Kidney capillary endothelial cell (primary cell): ENCODE results near the gene FTL.

Experiments
- DNase-seq: peaks from one replicate; pipeline ENCODE4 v3.0.0-alpha.2; 2018; ENCODE audit warnings: low spot score

FTL gene

DNA sequence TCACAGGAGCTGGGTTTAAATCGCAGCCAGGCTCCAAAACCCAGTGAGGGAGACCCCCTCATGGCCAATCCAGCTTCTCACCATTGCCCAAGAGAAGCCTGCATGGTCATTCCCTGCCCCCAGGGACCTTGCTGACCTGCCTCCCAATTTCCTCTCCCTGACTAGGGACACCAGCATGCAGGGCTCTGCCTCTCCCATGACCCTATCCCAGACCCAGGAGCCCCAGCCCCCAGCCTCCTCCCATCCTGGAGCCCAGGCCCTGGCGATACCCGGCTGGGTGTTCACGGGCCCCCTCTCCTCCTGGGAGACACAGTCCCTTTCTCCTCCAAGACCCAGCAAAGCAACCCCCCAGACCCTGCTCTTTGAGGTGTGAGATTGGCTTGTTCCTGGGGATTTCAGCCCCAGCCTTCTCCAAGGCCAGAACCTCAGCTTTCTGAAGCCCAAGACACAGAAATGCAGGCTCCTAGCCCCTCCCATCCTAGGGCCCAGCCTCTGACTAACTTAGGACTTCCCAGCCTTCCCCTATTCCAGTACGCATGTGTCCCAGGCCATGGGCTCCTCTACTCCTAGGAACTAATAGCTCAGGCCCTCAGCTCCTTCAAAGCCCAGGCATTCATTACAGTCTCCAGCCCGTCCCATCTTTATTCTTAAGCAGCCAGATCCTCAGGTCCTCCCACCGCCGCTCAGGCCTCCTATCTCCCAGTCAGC, 26.9 kb downstream of the FTL start:
- DNase-seq: peak; percentile 77

DNA sequence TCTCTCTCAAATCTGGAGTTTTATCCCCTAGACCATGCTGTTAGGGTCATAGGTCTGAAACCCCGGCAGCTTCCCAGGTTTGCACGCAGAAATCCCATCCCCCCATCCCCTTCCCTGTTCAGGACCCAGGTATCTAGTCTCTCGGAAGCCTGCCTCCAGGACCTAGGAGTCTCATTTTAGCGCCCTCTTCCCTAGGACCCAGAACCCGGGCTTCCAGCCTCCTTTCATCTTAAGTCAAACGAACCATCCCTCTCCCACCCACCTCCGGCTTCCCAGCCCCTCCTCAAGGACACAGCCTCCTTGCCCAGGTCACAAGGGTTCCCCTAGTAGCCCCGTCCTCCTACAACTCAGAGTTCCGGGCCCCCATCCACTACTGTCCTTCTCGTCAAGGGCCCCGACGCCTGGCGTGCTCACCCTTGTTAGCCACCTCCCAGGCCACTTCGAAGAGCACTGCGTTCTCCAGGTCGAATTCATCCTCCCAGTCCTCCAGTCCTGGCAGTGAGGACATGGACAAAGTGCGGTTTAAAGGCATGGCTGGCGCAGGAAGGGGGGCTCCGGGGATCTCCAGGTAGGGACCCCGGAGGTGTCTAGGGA, 27.6 kb downstream of the FTL start:
- DNase-seq: no peak

DNA sequence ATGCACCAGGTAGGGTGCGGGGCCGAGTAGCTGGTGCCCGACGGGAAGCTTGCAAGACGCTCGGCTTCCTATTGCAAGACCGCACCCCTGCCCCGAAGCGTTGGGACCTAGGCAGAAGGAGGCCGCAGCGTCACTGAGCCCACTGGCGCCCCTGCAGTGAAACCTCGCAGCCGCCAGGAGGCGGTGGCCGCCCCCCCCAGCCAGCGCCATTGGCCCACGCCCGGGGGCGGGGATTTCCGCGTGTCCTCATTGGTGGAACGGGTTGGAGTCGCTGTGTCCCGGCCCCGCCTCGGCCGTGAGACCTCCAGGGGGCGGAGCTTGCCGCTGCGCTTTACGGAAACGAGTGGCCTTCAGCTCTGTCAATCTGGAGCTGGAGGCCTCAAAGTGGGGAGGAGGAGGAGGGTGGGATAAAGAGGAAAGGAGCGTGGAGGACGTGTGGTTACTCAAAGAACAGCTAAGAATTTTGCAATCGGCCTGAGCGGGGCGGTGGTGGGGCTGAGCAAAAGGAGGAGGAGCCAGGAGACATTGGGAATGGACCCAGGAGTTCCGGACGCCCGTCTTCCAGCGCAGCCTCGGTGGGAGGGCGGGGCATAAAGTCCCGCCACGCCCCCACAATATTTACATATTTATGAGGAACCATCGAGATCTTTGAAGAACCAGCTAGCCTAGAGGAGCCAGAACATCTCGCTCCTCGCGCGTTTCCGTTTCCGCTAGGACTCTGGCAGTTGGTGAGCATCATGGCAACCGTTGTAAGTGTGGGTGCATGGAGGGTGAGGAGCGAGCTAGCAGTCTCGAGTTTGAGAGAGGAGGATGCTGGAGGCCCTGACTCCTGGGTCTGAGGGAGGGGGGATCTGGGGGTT, 28.3 kb downstream of the FTL start, which contains the start of the genes GYS1 and RUVBL2:
Gene GYS1 (minus strand): TSS at position 135 of the 860 bp plus-strand sequence. CDS start 197 bp downstream, outside the sequence.
Gene RUVBL2 (plus strand): TSS at position 713 of the 860 bp plus-strand sequence. CDS start 25 bp downstream, at position 738.
- DNase-seq: peak; percentile 100

DNA sequence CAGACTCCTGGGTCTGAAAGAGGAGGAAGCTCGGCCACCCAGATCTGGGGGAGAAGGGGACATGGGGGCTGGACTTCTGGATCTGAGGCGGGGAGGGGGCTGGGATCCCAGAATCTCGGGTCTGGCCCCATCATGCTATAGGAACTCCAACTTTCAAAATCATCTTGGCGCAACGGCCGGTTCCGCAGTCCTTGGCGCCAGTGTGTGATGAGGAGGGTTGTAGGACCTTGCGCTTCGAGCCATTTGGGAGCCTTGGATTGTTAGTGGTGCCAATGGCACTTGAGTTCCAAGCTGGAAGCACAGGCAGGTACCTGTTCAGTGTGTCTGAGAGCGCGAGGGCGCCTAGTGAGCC, 28.9 kb downstream of the FTL start:
- no peak for DNase-seq

GRCh38 chr19:48997972-48998371, 32.9 kb downstream of the FTL start:
- peak; percentile 48 for DNase-seq

DNA sequence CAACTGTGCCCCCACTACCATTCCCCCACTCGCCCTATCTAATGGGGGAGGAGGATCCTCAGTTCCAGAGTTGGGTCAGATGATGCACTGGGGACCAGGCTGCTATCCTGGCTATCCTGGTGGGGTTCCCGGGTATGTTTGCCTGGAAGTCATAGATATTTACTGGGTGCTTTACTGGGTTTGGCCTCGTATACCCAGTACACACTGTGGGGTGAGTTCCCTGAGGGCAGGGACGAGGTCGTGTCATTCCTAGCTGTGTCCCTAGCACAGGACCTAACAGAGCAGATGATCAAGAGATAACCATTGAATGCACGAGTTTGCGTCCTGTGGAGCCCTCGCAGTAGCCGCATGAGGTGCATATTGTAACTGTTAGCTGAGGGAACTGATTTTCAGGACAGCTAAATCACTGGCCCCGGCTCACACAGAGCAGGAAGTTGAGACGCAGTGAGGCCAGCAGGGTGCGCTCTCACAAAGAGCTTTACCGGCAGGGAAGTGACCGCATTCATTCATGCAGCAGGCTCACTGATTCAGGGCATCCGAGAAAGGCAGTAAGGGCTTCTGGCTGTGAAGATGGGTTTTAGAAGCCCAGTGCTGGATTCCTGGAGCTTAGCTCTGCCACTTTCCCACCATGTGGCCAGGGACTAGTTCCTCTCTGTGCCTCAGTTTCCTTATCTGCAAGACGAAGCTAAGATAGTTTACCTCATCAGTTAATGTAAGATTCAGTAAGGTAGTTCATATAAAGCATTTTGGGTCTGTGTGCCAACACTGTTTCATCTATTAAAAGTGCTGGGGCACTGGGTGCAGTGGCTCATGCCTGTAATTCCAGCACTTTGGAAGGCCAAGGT, 34.6 kb downstream of the FTL start:
- DNase-seq: peak; percentile 77

GRCh38 chr19:49004133-49004532, 39.0 kb downstream of the FTL start:
- no peak for DNase-seq

GRCh38 chr19:49004964-49005614, 40.0 kb downstream of the FTL start:
- no peak for DNase-seq

GRCh38 chr19:49006905-49007304, 41.8 kb downstream of the FTL start:
- no peak for DNase-seq

GRCh38 chr19:49009828-49010227, 44.7 kb downstream of the FTL start:
- DNase-seq: no peak

DNA sequence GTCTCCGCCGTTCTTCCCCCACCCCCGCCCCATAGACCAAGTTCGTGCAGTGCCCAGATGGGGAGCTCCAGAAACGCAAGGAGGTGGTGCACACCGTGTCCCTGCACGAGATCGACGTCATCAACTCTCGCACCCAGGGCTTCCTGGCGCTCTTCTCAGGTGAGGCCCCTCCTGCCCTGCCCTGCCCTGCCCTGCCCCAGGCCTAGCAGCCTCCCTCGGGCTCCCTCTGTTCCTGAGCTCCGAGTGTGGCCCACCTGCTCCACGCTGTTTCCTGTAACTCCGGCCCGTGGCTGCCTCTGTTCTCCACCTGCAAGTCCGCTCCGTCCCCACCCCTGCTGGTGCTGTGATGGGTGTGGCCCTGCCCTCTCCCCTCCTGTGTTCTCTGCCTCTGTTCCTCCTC, 45.3 kb downstream of the FTL start:
- no peak for DNase-seq

DNA sequence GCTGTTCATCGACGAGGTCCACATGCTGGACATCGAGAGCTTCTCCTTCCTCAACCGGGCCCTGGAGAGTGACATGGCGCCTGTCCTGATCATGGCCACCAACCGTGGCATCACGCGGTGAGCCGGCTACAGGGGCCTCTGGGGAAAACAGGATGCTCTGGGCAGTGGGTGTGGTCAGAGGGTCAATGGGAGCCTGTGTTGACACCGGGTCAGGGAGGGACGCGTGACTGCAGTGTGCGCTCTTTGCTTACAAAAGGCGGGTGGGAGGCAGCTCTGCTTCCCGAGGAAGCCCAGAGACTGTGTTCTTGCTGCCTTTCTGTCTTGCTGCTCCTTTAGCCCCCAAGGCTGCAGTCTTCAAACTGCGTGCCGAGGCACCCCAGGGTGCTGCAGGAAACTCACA, 46.1 kb downstream of the FTL start:
- DNase-seq: no peak

DNA sequence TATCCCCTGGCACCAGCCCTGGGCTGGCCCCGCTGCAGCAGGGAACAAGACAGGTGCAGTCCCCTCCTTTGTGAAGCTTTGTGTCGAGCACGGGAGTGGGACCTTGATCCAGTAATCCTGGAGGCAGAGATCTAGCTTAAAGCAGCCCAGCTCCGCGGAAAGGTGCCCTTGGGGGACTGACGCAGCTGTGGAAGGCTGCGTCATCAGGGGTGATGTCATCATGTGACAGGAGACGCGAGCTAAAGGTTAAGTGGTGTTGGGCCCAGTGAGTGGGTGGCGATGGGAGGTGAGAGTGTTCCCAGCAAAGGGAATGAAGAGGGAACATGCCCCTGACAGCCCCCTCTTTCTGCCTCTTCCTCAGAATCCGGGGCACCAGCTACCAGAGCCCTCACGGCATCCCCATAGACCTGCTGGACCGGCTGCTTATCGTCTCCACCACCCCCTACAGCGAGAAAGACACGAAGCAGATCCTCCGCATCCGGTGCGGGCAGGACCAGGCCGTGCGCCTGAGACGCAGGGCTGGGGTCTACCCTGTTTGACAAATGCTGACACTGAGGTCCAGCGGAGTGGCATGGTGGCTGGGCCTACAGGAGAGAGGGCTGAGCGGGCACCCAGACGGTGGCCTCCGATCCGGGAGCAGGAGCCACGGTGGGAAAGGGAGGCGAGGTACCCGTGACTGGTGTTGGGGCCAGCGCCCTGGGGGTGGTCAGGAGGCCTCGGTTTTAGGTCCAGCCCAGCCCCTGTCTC, 49.2 kb downstream of the FTL start:
- no peak for DNase-seq

DNA sequence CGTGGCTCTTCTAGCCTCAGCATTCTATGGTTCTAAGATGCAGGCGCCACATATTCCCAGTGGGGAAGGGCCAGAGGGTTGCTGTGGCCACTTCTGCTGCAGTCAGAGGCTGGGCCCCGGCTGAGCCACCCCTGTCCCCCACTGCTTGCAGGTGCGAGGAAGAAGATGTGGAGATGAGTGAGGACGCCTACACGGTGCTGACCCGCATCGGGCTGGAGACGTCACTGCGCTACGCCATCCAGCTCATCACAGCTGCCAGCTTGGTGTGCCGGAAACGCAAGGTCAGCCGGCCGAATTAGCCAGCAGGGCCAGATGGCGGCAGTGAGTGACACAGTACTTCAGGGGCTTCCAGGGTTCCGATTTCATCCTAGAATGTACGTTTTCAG, 49.8 kb downstream of the FTL start:
- DNase-seq: no peak

DNA sequence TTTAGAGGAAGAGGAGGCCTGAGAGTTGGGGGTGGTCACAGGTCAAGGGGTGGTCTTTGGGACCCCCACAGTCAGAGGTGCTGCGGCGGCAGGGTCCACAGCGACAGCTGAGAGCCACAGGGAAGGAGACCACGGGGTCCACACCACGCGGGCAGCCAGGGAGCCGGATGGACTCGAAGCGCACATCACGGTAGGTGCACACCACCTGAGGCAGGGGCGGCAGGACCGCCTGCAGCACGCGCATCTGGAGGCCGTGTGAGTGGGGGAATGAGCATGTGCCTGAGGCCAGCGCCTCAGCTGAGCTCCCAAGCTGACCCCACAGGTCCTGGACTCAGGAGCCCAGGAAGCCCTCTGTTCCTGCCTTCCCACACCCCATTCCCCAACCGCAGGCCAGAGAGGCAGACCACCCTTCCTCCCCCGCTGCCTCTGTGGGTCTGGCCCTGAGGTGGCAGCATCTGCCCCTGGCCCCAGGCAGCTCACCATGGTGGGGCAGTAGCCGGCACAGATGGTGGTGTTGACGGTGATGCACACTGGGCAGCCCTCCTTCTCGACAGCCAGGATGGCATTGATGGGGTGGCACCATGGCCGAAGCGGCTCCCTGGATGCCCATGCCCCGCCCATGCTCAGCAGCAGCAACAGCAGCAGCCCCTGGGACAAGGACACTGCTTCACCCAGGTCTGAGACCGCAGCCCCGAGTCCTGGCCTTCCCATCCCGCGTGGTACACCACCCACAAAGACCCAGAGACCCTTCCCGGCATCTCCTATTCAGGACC, 51.1 kb downstream of the FTL start:
- no peak for DNase-seq
